Activated T-helper 1 cell treated with anti-CD3 and anti-CD28 coated beads, Interleukin-12 subunit alpha, Interleukin-12 subunit beta, Interleukin-2, Interleukin-4 antibody, amounts not matched to agents 30 ng/mL and 10 ng/mL and 1 ng/mL, durations not matched to agents 14 hours and 24 hours and 36 hours (primary cell): ENCODE measurements around the gene CAMTA1. TPM values are rescaled to one million over a fixed set of nuclear protein-coding genes. Genes with fewer than 3 reads are reported as not detected.
"Not testable (repeated sequence)": the region's sequence is repeated elsewhere in the genome, so short reads cannot be mapped to it uniquely, and the experiment has no call there.

ENCODE experiments used
- DNase-seq: peaks from one replicate; pipeline ENCODE4 v3.0.0; 2021; ENCODE audit warnings: low spot score
- H3K27ac Mint-ChIP-seq: one replicate; pipeline ENCODE4 v1.8.0; 2021; ENCODE audit warnings: mild to moderate bottlenecking, mixed read lengths
- H3K27me3 Mint-ChIP-seq: one replicate; pipeline ENCODE4 v1.8.0; 2022; ENCODE audit warnings: mild to moderate bottlenecking, moderate library complexity, mixed read lengths; ENCODE audit not compliant: insufficient read depth
- H3K36me3 Mint-ChIP-seq: one replicate; pipeline ENCODE4 v1.8.0; 2021; ENCODE audit warnings: low read depth, mixed read lengths
- H3K4me1 Mint-ChIP-seq: one replicate; pipeline ENCODE4 v1.8.0; 2021; ENCODE audit warnings: low read depth, mixed read lengths
- H3K4me3 Mint-ChIP-seq: one replicate; pipeline ENCODE4 v1.8.0; 2021; ENCODE audit warnings: mild to moderate bottlenecking, moderate library complexity, mixed read lengths
- H3K9me3 Mint-ChIP-seq: one replicate; pipeline ENCODE4 v1.8.0; 2021; ENCODE audit warnings: mixed read lengths
- intact Hi-C: fragments of 100-400 bp; cut with micrococcal nuclease; formaldehyde crosslinking; loops from one replicate; pipeline ENCODE4 v1.15.1; 2024
- total RNA-seq: library from RNA; stranded (reverse); gene quantifications from 2 replicates; pipeline ENCODE4 v1.2.3, GENCODE V29; 2022

CAMTA1 gene
- total RNA-seq, 1 donor from 2014 or later, result 57.2 TPM

DNA sequence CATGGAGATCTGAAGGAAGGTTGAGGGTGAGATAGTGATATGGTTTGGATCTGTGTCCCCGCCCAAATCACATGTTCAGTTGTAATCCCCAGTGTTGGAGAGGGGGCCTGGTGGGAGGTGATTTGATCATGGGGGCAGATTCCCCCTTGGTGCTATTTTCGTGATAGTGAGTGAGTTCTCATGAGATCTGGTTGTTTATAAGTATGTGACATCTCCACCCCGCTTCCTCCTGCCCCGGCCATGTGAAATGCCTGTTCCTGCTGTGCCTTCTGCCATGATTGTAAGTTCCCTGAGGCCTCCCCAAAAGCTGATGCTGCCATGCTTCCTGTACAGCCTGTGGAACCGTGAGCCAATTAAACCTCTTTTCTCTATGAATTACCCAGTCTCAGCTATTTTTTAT lies 533.9 kb downstream of the CAMTA1 start:
- no peak overlapping the region for H3K4me3 Mint-ChIP-seq
- no peaks in the 10 kb centered on the region for H3K9me3 Mint-ChIP-seq
- intact Hi-C loops, result no loop called here
- no peak overlapping the region for H3K27ac Mint-ChIP-seq
- DNase-seq, result no peak
- H3K4me1 Mint-ChIP-seq, result no peaks in the 10 kb centered on the region
- H3K36me3 Mint-ChIP-seq, result no peaks in the 10 kb centered on the region
- no peaks in the 10 kb centered on the region for H3K27me3 Mint-ChIP-seq

DNA sequence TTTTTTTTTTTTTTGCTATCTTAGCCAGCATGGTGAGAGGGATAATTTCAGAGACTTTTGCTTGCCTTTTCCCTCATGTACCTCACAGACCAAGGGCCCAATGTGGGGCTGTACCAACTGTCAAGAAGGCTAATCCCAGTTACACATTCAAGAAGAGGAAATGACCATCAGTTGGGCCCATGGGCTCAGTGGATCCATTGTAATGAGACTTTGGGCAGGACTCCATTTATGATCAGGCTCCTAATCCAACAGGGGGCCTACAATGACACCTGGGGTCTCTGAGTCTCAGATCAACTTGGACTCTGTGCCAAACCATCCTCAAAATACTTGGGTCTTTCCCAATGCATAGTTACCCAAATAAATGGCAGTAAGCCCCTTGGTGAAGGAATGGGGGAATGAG lies 535.4 kb downstream of the CAMTA1 start:
- Mint-ChIP-seq H3K36me3 (no peaks in the 10 kb centered on the region), H3K27ac (no peak overlapping the region), H3K9me3 (no peaks in the 10 kb centered on the region), H3K27me3 (no peaks in the 10 kb centered on the region), H3K4me1 (no peaks in the 10 kb centered on the region), H3K4me3 (no peak overlapping the region)
- DNase-seq, result no peak
- intact Hi-C loops, result no loop called here

DNA sequence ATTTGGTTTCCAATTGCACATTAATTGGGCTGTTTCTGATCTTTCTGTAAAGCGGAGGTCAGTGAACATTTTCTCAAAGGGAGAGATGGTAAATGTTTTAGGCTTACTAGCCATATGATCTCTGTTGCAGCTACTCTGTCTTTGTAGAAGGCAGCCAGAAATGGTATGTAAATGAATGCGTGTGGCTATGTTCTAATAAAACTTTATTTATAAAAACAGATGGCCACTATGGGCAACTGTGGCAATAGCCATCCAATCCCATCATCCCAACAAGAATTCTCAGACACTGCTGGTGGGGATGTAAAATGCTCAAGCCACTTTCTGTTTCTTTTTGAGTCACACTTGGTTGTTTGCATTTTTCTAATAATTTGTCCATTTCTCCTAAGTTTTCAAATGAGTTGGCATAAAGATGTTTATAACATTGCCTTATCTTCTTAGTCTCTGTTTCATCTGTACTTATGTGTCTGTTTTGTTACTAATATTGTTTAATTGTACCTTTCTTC lies 537.1 kb downstream of the CAMTA1 start:
- intact Hi-C loops, result no loop called here
- H3K27ac Mint-ChIP-seq, result no peak overlapping the region
- no peaks in the 10 kb centered on the region for H3K9me3 Mint-ChIP-seq
- no peaks in the 10 kb centered on the region for H3K4me1 Mint-ChIP-seq
- no peaks in the 10 kb centered on the region for H3K36me3 Mint-ChIP-seq
- no peak for DNase-seq
- no peaks in the 10 kb centered on the region for H3K27me3 Mint-ChIP-seq
- no peak overlapping the region for H3K4me3 Mint-ChIP-seq

DNA sequence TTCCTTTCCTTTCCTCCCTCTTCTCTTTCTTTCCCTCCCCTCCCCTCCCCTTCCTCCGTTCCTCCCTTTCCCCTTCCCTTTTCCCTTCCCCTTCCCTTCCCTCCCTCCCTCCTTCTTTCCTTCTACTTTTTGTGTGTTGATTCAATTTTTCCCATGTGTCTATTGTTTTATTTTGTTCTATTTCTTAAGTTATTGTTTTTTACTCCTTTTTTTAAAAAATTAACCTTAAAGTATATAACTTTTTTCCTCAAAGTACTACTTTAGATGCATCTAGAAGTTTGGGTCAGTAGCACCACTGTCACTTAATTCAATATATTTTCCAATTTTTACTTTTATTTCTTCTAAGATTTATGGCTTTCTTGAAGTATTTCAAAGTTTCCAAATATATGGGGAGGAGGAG lies 537.7 kb downstream of the CAMTA1 start:
- Mint-ChIP-seq H3K27me3 (no peaks in the 10 kb centered on the region), H3K27ac (no peak overlapping the region), H3K36me3 (no peaks in the 10 kb centered on the region), H3K9me3 (no peaks in the 10 kb centered on the region), H3K4me3 (no peak overlapping the region), H3K4me1 (no peaks in the 10 kb centered on the region)
- intact Hi-C loops, result no loop called here
- DNase-seq, result no peak

DNA sequence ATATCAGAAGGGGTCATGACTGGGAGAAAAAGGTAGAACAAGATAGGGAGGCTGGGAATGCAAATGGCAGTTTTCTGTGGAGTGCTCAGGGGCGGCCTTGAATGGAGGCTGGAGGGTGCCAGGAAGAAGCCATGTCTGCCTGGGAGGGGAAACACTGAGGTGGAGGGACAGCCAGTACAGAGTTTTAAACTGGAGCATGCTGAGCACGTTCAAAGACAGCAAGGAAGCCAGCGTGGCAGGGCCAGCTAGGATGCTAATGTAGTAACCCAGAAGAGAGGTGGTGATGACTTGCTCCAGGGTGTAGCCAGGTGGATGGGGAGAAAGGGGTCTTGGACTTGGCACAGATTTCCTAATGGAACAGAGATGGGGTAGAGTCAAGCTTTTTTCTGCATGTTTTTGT lies 540.0 kb downstream of the CAMTA1 start:
- no peak for DNase-seq
- Mint-ChIP-seq H3K27ac (no peak overlapping the region), H3K36me3 (no peaks in the 10 kb centered on the region), H3K27me3 (peaks cover 2% of the 10 kb centered on the region), H3K9me3 (no peaks in the 10 kb centered on the region), H3K4me1 (no peaks in the 10 kb centered on the region), H3K4me3 (no peak overlapping the region)
- intact Hi-C loops, result no loop called here

DNA sequence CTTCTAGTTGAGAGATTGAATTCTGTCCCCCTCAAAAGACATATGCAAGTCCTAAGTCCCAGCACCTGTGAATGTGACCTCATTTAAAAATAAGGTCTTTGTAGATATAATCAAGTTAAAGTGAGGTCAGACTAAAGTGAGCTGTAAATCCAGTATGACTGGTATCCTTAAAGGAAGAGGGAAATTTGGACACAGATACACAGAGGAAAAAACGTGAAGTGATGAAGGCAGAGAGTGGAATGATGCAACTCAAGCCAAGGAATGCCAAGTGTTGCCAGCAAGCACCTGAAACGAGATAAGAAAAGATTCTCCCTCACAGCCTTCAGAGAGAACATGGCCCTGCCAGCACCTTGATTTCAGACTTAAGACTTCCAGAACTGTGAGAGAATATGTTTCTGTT lies 541.1 kb downstream of the CAMTA1 start:
- Mint-ChIP-seq H3K27ac (no peak overlapping the region), H3K4me1 (no peaks in the 10 kb centered on the region), H3K9me3 (no peaks in the 10 kb centered on the region), H3K36me3 (no peaks in the 10 kb centered on the region), H3K27me3 (peaks cover 2% of the 10 kb centered on the region), H3K4me3 (no peak overlapping the region)
- intact Hi-C loops, result no loop called here
- DNase-seq, result no peak

DNA sequence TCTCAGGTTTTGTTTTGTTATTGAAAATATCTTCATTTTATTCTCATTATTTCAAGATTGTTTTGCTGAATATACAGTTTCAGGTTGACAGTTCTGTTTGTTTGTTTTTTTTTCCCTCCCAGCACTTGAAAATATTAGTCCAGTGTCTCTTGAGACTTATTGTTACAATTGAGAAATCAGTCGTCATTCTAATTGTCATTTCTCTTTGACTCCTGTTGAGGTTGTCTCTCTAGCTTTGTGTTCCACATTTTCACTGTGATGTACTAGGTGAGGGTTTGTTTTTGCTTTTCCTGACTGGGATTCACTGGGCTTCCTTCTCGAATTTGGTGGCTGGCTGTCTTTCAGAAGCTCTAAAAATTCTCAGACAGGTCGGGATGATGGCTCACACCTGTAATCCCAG lies 542.6 kb downstream of the CAMTA1 start:
- Mint-ChIP-seq H3K4me1 (no peaks in the 10 kb centered on the region), H3K27ac (no peak overlapping the region), H3K27me3 (peaks cover 2% of the 10 kb centered on the region), H3K4me3 (no peak overlapping the region), H3K9me3 (no peaks in the 10 kb centered on the region), H3K36me3 (no peaks in the 10 kb centered on the region)
- intact Hi-C loops, result no loop called here
- DNase-seq, result no peak

DNA sequence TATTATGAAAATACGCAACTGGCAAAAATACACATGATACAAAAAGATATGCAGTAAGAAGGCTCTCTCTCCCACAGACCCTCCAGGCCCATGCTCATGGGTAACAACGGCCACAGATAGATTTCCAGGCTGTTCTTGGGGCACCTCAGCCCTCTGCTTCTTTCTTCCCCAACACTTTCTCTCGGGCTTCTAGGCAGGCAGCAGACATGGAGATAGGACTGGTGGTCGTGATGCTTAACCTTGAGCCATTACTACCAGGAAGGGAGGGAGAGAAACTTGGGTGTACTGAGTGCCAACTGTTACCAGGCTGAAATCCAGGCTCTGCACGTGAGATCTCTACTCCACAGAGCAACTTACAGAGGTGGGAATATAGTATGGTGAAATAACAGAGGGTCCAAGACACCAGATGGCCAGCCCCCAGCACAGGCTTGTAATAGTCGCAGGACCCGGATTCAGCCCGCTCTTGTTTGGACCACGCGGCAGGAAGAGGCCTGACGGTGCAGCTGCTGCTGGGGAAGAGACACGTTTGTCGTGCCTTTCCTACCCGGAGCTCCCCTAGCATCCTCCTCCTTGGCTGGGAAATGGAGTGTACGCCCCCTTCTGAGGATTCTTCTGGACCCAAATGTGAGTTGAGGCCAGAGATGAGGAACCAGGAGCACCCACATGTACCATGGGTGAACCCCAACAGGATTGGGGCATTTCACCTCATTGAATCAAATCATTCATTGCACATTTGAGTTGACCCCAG lies 544.8 kb downstream of the CAMTA1 start:
- Mint-ChIP-seq H3K36me3 (no peaks in the 10 kb centered on the region), H3K27me3 (peaks cover 2% of the 10 kb centered on the region), H3K4me3 (no peak overlapping the region), H3K4me1 (no peaks in the 10 kb centered on the region), H3K9me3 (no peaks in the 10 kb centered on the region), H3K27ac (no peak overlapping the region)
- DNase-seq, result no peak
- intact Hi-C loops, result no loop called here

DNA sequence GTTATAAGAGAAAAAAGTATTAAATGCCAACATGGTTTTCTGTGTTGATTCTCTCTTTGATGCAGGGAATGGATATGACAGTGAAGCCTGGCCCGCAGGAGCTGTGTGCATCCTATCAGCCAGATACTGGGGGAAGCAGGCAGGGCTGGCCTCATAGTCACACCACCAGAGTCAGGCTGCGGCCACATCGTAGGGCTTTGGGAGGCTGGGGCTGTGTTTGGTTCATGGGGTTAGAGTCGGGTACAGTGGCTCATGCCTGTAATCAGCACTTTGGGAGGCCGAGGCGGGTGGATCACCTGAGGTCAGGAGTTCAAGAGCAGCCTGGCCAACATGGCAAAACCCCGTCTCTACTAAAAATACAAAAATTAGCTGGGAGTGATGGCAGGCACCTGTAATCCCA lies 545.5 kb downstream of the CAMTA1 start:
- DNase-seq, H3K4me3 Mint-ChIP-seq, intact Hi-C loops, H3K36me3 Mint-ChIP-seq, H3K27ac Mint-ChIP-seq, H3K9me3 Mint-ChIP-seq, H3K27me3 Mint-ChIP-seq, H3K4me1 Mint-ChIP-seq: not testable (repeated sequence)

DNA sequence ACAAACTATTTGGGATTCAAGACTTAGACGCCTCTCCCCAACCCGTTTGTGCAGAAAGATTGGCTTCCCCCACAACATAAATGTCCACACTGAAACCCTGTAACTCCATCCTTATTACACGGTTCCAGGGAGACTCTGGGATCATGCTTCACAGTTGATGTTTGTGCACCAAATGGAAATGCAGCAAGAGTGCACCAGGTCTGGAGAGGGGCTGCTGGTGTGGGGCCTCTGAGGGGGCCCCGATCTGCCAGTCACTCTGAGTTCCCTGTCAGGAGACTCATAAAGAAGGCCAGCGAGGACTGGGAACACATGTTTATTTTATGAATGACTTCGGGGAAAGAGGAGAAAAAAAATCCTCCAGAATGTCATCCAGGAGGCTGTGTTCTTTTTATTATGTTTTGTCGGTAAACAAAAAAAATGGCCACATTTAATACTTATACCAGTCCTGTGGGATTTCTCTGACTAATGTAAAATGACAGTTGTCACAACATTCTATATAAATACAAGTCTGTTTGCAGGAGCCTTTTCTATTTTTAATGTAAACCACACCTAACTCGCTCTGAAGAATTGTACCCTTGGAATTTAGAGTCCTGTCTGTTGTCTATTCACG lies 546.8 kb downstream of the CAMTA1 start:
- H3K27ac Mint-ChIP-seq, result no peak overlapping the region
- DNase-seq, result no peak
- H3K27me3 Mint-ChIP-seq, result peaks cover 2% of the 10 kb centered on the region
- intact Hi-C loops, result no loop called here
- H3K4me3 Mint-ChIP-seq, result no peak overlapping the region
- no peaks in the 10 kb centered on the region for H3K4me1 Mint-ChIP-seq
- H3K36me3 Mint-ChIP-seq, result no peaks in the 10 kb centered on the region
- H3K9me3 Mint-ChIP-seq, result no peaks in the 10 kb centered on the region

DNA sequence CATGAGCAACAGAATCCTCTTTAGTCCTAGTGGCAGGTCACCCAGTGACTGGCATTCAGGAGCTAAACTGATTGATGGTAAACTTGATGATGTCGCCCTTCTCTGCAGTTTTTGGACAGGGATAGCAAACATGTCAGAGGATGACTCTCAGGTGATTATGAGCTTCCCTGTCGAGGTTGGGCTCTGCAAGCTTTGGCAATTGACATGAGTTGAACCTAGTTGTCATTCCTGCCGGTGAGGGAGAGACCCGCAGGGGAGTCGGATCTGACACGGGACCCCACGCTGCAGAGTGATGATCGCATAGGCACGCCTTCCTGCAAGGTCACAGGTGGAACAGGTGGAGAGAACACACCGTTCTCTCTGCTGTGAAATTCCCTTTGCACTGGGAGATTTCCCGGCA lies 547.8 kb downstream of the CAMTA1 start:
- no peak overlapping the region for H3K27ac Mint-ChIP-seq
- DNase-seq, result no peak
- H3K27me3 Mint-ChIP-seq, result peaks cover 2% of the 10 kb centered on the region
- no peak overlapping the region for H3K4me3 Mint-ChIP-seq
- intact Hi-C loops, result no loop called here
- H3K4me1 Mint-ChIP-seq, result no peaks in the 10 kb centered on the region
- no peaks in the 10 kb centered on the region for H3K9me3 Mint-ChIP-seq
- no peaks in the 10 kb centered on the region for H3K36me3 Mint-ChIP-seq

DNA sequence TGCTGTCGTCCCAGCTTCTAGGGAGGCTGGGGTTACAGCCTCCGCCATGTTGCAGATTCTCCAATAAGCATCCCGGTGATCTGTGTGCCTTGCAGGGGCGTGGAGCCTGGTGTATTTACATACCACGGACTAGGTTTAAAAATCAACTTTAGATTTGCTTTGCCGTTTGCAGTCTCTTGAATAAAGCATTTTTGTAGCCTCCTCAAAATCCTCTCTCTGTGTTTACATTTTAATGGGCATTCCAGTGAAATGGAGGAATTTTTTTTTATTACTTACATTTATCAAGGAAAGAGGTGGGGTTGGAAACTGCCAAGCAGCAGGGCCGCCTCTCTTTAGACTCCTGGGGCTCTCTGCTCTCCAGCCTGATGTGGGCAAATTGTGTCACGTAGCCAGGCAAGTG lies 548.4 kb downstream of the CAMTA1 start:
- Mint-ChIP-seq H3K27ac (no peak overlapping the region), H3K4me3 (no peak overlapping the region), H3K36me3 (no peaks in the 10 kb centered on the region), H3K4me1 (no peaks in the 10 kb centered on the region), H3K9me3 (no peaks in the 10 kb centered on the region), H3K27me3 (no peaks in the 10 kb centered on the region)
- intact Hi-C loops, result no loop called here
- no peak for DNase-seq

DNA sequence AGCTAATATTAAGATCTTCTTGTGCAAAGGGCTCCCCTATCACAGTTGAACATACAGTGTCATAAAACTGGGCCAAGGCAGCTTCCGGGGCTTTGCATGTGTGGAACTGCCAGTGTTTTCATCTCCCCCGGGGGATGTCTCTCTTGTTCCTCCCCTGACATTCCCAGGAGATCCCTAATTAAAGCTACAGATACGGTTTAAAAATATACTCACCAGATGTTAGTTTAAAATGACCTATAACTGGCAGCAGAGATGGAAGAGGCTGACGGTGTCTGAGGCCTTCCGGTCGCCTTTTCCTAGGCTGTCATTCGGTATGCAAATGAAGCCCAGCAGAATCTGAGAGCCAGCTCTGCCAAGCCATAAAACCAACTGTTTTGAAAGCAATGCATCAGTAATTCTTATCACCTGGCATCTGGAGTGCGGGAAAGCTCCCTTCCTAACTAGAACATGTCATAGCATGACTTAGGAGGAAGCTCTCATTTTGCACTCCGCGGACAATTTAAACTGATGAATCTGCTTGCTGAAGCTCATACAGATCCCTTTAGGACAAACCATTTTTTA lies 549.3 kb downstream of the CAMTA1 start:
- DNase-seq, result no peak
- no peaks in the 10 kb centered on the region for H3K9me3 Mint-ChIP-seq
- H3K4me3 Mint-ChIP-seq, result no peak overlapping the region
- H3K4me1 Mint-ChIP-seq, result no peaks in the 10 kb centered on the region
- intact Hi-C loops, result no loop called here
- H3K27me3 Mint-ChIP-seq, result no peaks in the 10 kb centered on the region
- H3K27ac Mint-ChIP-seq, result no peak overlapping the region
- no peaks in the 10 kb centered on the region for H3K36me3 Mint-ChIP-seq
